H9 (cell line): Measurements from ENCODE around the gene TIMM22. TPM values are rescaled to one million over a fixed set of nuclear protein-coding genes. Genes with fewer than 3 reads are reported as not detected.

ENCODE experiments used
- DNase-seq: peaks from one replicate; pipeline ENCODE4 v3.0.0-alpha.2; 2017
- H2AFZ ChIP-seq: one replicate; pipeline ENCODE4 v1.6.1; 2013; ENCODE audit warnings: mild to moderate bottlenecking, low read length, control low read depth, moderate library complexity
- H2AK5ac ChIP-seq: 2 replicates; pipeline ENCODE4 v1.6.1; 2013; ENCODE audit warnings: low read length, control low read depth, mixed read lengths; ENCODE audit not compliant: insufficient read length
- H2BK120ac ChIP-seq: one replicate; pipeline ENCODE4 v1.6.1; 2013; ENCODE audit warnings: low read depth, mild to moderate bottlenecking, low read length, control low read depth, inconsistent platforms; ENCODE audit not compliant: poor library complexity, severe bottlenecking
- H2BK12ac ChIP-seq: 2 replicates; pipeline ENCODE4 v1.6.1; 2013; ENCODE audit warnings: low read length, control low read depth, mixed read lengths, low read depth; ENCODE audit not compliant: insufficient read length
- H2BK15ac ChIP-seq: 2 replicates; pipeline ENCODE4 v1.6.1; 2013; ENCODE audit warnings: low read depth, low read length, control low read depth
- H2BK20ac ChIP-seq: one replicate; pipeline ENCODE4 v1.6.1; 2013; ENCODE audit warnings: low read depth, mild to moderate bottlenecking, low read length, control low read depth, inconsistent platforms; ENCODE audit not compliant: poor library complexity, severe bottlenecking
- H2BK5ac ChIP-seq: 2 replicates; pipeline ENCODE4 v1.6.1; 2013; ENCODE audit warnings: low read length, control low read depth, mixed read lengths; ENCODE audit not compliant: insufficient read length
- H3K14ac ChIP-seq: 2 replicates; pipeline ENCODE4 v1.6.1; 2013; ENCODE audit warnings: low read length, control low read depth; ENCODE audit not compliant: insufficient read depth
- H3K18ac ChIP-seq: 2 replicates; pipeline ENCODE4 v1.6.1; 2013; ENCODE audit warnings: low read depth, mild to moderate bottlenecking, mixed read lengths, low read length, control low read depth; ENCODE audit not compliant: insufficient read length
- H3K23ac ChIP-seq: 2 replicates; pipeline ENCODE4 v1.6.1; 2013; ENCODE audit warnings: low read length, control low read depth, mixed read lengths, low read depth; ENCODE audit not compliant: insufficient read length
- H3K23me2 ChIP-seq: 2 replicates; pipeline ENCODE4 v1.6.1; 2013; ENCODE audit warnings: low read depth, mild to moderate bottlenecking, mixed read lengths, low read length, control low read depth; ENCODE audit not compliant: insufficient read length, poor library complexity, severe bottlenecking
- H3K27ac ChIP-seq: 2 replicates; pipeline ENCODE4 v1.5.1; 2013; ENCODE audit warnings: low read length, control low read depth, mixed read lengths, low read depth; ENCODE audit not compliant: insufficient read length
- H3K27me3 ChIP-seq: 2 replicates; pipeline ENCODE4 v1.6.1; 2013; ENCODE audit warnings: low read length, control low read depth, inconsistent platforms; ENCODE audit not compliant: insufficient read depth
- H3K4ac ChIP-seq: 2 replicates; pipeline ENCODE4 v1.6.1; 2013; ENCODE audit warnings: low read depth, mild to moderate bottlenecking, control low read depth, inconsistent platforms, low read length, moderate library complexity
- H3K4me1 ChIP-seq: 2 replicates; pipeline ENCODE4 v1.6.1; 2013; ENCODE audit warnings: low read length, control low read depth, inconsistent platforms; ENCODE audit not compliant: insufficient read depth
- H3K4me2 ChIP-seq: 2 replicates; pipeline ENCODE4 v1.6.1; 2013; ENCODE audit warnings: low read length, control low read depth, mixed read lengths; ENCODE audit not compliant: insufficient read length, insufficient read depth
- H3K56ac ChIP-seq: 2 replicates; pipeline ENCODE4 v1.6.1; 2013; ENCODE audit warnings: low read depth, mild to moderate bottlenecking, mixed read lengths, low read length, control low read depth; ENCODE audit not compliant: insufficient read length
- H3K79me1 ChIP-seq: 2 replicates; pipeline ENCODE4 v1.6.1; 2013; ENCODE audit warnings: low read depth, mild to moderate bottlenecking, moderate library complexity, low read length, control low read depth, inconsistent platforms; ENCODE audit not compliant: insufficient read depth, poor library complexity, severe bottlenecking
- H3K79me2 ChIP-seq: 2 replicates; pipeline ENCODE4 v1.6.1; 2013; ENCODE audit warnings: low read length, control low read depth, inconsistent platforms; ENCODE audit not compliant: insufficient read depth
- H3K9ac ChIP-seq: 2 replicates; pipeline ENCODE4 v1.6.1; 2013; ENCODE audit warnings: low read length, control low read depth, mixed read lengths; ENCODE audit not compliant: insufficient read length; ENCODE audit errors: extremely low read depth
- H3K9me3 ChIP-seq: one replicate; pipeline ENCODE4 v1.6.1; 2013; ENCODE audit warnings: low read depth, low read length, inconsistent platforms; ENCODE audit not compliant: control insufficient read depth
- H3T11ph ChIP-seq: one replicate; pipeline ENCODE4 v1.6.1; 2013; ENCODE audit warnings: mild to moderate bottlenecking, low read length, control low read depth, inconsistent platforms
- H4K20me1 ChIP-seq: one replicate; pipeline ENCODE4 v1.6.1; 2013; ENCODE audit not compliant: control insufficient read depth, insufficient read length, insufficient read depth
- H4K5ac ChIP-seq: 2 replicates; pipeline ENCODE4 v1.6.1; 2013; ENCODE audit warnings: low read depth, mild to moderate bottlenecking, mixed read lengths, low read length, control low read depth; ENCODE audit not compliant: insufficient read length
- H4K8ac ChIP-seq: replicated peaks from 2 replicates; pipeline ENCODE4 v1.6.1; 2013; ENCODE audit warnings: low read length, control low read depth, mixed read lengths, low read depth; ENCODE audit not compliant: insufficient read length
- H4K91ac ChIP-seq: 2 replicates; pipeline ENCODE4 v1.6.1; 2013; ENCODE audit warnings: low read depth, mild to moderate bottlenecking, moderate library complexity, mixed read lengths, low read length, control low read depth; ENCODE audit not compliant: insufficient read length
- H3K27ac Mint-ChIP-seq, 3 experiments: 2 replicates in 2 of 3; 3 replicates in 1 of 3; pipeline ENCODE4 v1.8.0; 2020 to 2021; ENCODE audit warnings: mixed read lengths in 3 of 3, mild to moderate bottlenecking in 1 of 3, moderate library complexity in 1 of 3
- H3K27me3 Mint-ChIP-seq: 2 replicates; pipeline ENCODE4 v1.8.0; 2021; ENCODE audit warnings: low read depth, mild to moderate bottlenecking, moderate library complexity, mixed read lengths
- H3K36me3 Mint-ChIP-seq, 3 experiments: 2 replicates in 2 of 3; 3 replicates in 1 of 3; pipeline ENCODE4 v1.8.0; 2020 to 2021; ENCODE audit warnings: low read depth in 3 of 3, mixed read lengths in 3 of 3; ENCODE audit not compliant: insufficient read depth in 1 of 3
- H3K4me1 Mint-ChIP-seq, 2 experiments: 2 replicates each; pipeline ENCODE4 v1.8.0; 2020; ENCODE audit warnings: mixed read lengths in 2 of 2
- H3K4me3 Mint-ChIP-seq, 2 experiments: 2 replicates in 1 of 2; 3 replicates in 1 of 2; pipeline ENCODE4 v1.8.0; 2020 to 2021; ENCODE audit warnings: mild to moderate bottlenecking in 2 of 2, mixed read lengths in 2 of 2, moderate library complexity in 1 of 2
- H3K9me3 Mint-ChIP-seq, 2 experiments: 2 replicates in 1 of 2; 3 replicates in 1 of 2; pipeline ENCODE4 v1.8.0; 2020; ENCODE audit warnings: mild to moderate bottlenecking in 2 of 2, mixed read lengths in 2 of 2, moderate library complexity in 1 of 2
- WGBS: extraction: QIAGEN DNeasy Blood & Tissue Kit; methylation state at CpG from one replicate; pipeline ENCODE4 v1.1.7; 2013; ENCODE audit warnings: missing lambda C conversion rate, low lambda C conversion rate, mixed read lengths; ENCODE audit not compliant: insufficient read length; ENCODE audit errors: extremely low coverage; 5-methylcytosine and 5-hydroxymethylcytosine counted together
- total RNA-seq: library from RNA; stranded (reverse); gene quantifications from 2 replicates; pipeline ENCODE4 v1.2.1, GENCODE V29; 2021
- TF ChIP-seq, protein P1 (sequence below): fragments of 200-600 bp; sonication (generic); conservative IDR thresholded peaks from 3 replicates; pipeline ENCODE4 v1.8.0; 2021; ENCODE audit warnings: antibody characterized with exemption, mild to moderate bottlenecking

The TIMM22 gene
- total RNA-seq, 1 experiment from 2014 or later = 23.0 TPM

- Mint-ChIP-seq H3K27ac (no peak overlapping the region), H3K36me3 (peaks cover 14 to 53% (median 40%) of the 10 kb centered on the region in 3 experiments; a peak in 6 of 7 replicates), H3K4me1 (peaks cover 8 to 9% of the 10 kb centered on the region in 2 experiments; a peak in 3 of 4 replicates), H3K27me3 (no peaks in the 10 kb centered on the region; the same call in 1 of the 2 replicates), H3K4me3 (no peak overlapping the region), H3K9me3 (no peaks in the 10 kb centered on the region)
- no peaks in the 10 kb centered on the region for H3K79me2 ChIP-seq
- H3T11ph ChIP-seq = no peak overlapping the region
- no peak overlapping the region for H2BK5ac ChIP-seq
- H4K8ac ChIP-seq = no peak overlapping the region
- no peak overlapping the region for H3K56ac ChIP-seq
- no peak overlapping the region for H3K4me2 ChIP-seq
- H4K5ac ChIP-seq = no peak overlapping the region
- no peak overlapping the region for H4K91ac ChIP-seq
- no peak overlapping the region for H3K18ac ChIP-seq
- H3K9me3 ChIP-seq = no peaks in the 10 kb centered on the region
- no peak overlapping the region for H2AFZ ChIP-seq
- H2BK12ac ChIP-seq = no peak overlapping the region
- no CpG with 5 or more reads among the region's 5 CpGs for WGBS
- no peaks in the 10 kb centered on the region for H3K79me1 ChIP-seq
- no peaks in the 10 kb centered on the region for H4K20me1 ChIP-seq
- H3K4ac ChIP-seq = no peak overlapping the region
- TF ChIP-seq, protein P1, sequence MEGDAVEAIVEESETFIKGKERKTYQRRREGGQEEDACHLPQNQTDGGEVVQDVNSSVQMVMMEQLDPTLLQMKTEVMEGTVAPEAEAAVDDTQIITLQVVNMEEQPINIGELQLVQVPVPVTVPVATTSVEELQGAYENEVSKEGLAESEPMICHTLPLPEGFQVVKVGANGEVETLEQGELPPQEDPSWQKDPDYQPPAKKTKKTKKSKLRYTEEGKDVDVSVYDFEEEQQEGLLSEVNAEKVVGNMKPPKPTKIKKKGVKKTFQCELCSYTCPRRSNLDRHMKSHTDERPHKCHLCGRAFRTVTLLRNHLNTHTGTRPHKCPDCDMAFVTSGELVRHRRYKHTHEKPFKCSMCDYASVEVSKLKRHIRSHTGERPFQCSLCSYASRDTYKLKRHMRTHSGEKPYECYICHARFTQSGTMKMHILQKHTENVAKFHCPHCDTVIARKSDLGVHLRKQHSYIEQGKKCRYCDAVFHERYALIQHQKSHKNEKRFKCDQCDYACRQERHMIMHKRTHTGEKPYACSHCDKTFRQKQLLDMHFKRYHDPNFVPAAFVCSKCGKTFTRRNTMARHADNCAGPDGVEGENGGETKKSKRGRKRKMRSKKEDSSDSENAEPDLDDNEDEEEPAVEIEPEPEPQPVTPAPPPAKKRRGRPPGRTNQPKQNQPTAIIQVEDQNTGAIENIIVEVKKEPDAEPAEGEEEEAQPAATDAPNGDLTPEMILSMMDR = no peak
- no peak overlapping the region for H3K14ac ChIP-seq
- no peak overlapping the region for H2BK20ac ChIP-seq
- no peaks in the 10 kb centered on the region for H3K4me1 ChIP-seq
- H2AK5ac ChIP-seq = no peak overlapping the region
- no peak overlapping the region for H3K23ac ChIP-seq
- no peak overlapping the region for H3K27ac ChIP-seq
- no peaks in the 10 kb centered on the region for H3K23me2 ChIP-seq
- no peak overlapping the region for H3K9ac ChIP-seq
- no peaks in the 10 kb centered on the region for H3K27me3 ChIP-seq
- no peak overlapping the region for H2BK15ac ChIP-seq
- H2BK120ac ChIP-seq = no peak overlapping the region
- DNase-seq = no peak
These were observed 6.7 kb downstream of the TIMM22 start for GRCh38 chr17:1003633-1003971.
